ENCODE data around the gene POLR3E.
"Not testable (repeated sequence)": the region's sequence is repeated elsewhere in the genome, so short reads cannot be mapped to it uniquely, and the experiment has no call there.

POLR3E gene

DNA sequence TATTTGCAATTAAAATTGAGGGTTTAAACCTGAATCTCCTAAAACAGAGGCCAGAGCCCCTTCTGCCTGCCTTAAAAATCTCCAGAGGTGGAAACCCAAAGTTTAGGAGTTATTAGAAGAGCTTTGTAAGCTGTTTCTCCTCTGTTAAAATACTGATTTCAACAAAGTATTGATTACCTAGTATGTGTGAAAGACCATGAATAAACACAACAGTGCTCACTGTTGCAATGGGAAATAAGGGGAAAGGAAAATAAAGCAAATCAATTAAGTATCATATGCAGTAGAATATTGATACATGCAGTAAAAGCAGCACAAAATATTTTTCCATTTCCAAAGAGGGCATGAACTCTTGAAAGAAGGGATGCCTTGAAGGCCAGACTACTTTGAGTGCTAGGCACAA lies 62.5 kb downstream of the POLR3E start:
- no peak overlapping the region for H3K4me3 ChIP-seq (ENCODE audit: low read depth, low read length)
- TF ChIP-seq, protein P1, sequence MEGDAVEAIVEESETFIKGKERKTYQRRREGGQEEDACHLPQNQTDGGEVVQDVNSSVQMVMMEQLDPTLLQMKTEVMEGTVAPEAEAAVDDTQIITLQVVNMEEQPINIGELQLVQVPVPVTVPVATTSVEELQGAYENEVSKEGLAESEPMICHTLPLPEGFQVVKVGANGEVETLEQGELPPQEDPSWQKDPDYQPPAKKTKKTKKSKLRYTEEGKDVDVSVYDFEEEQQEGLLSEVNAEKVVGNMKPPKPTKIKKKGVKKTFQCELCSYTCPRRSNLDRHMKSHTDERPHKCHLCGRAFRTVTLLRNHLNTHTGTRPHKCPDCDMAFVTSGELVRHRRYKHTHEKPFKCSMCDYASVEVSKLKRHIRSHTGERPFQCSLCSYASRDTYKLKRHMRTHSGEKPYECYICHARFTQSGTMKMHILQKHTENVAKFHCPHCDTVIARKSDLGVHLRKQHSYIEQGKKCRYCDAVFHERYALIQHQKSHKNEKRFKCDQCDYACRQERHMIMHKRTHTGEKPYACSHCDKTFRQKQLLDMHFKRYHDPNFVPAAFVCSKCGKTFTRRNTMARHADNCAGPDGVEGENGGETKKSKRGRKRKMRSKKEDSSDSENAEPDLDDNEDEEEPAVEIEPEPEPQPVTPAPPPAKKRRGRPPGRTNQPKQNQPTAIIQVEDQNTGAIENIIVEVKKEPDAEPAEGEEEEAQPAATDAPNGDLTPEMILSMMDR (IDR thresholded peaks at IDR 0.05; ENCODE audit: low read depth, low read length, missing control alignments), result no peak
- DNase-seq (ENCODE audit: low read depth), result no peak

DNA sequence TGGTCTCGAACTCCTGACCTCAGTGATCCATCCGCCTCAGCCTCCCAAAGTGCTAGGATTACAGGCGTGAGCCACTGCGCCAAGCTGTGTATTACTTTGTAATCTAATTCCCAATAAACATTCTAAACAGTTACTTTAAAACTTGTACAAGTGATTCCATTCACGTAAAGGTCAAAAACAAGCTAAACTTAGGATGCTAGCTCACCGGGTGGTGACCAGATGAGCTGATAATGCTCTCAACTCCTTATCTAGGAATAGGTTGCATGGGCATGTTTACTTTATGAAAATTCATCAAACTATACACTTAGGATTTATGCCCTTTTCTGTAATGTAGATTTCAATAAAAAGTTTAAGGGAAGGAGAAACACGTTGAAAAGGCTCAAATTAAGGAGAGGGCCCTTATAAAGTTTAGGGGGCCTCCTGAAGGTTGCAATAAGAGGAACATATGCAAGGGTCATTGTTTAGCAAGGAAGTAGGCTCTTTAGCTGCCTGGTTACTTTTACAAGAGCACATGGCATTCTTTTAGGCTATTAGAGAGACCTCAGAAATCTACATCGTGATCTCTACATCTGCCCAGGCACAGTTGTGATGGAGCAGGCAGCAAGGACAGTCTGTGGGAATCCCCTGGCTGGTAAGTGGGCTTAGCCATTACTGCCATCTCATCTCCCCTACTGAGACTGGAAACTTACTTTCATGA lies 63.9 kb downstream of the POLR3E start:
- H3K4me3 ChIP-seq (ENCODE audit: low read depth, low read length), result no peak overlapping the region
- DNase-seq (ENCODE audit: low read depth), result no peak
- TF ChIP-seq, protein P1 (IDR thresholded peaks at IDR 0.05; ENCODE audit: low read depth, low read length, missing control alignments), result no peak

DNA sequence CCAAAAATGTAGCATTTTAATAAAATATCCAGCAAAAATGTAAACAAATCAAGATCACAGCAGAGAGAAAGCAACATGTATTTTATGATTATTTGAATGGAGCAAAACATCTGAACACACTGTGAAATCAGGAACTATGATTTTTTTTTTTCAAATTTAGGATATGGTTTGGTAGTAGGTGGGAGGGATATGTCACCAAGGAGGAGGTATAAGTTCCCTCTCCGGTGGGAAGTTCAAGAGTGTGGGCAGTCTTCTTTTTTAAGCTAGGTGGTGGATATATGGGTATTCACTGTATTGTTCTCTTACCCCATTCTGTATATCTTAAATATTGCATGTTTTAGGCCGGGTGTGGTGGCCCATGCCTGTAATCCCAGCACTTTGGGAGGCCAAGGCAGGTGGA lies 67.0 kb downstream of the POLR3E start:
- TF ChIP-seq, protein P1 (IDR thresholded peaks at IDR 0.05; ENCODE audit: low read depth, low read length, missing control alignments), result no peak
- no peak overlapping the region for H3K4me3 ChIP-seq (ENCODE audit: low read depth, low read length)
- no peak for DNase-seq (ENCODE audit: low read depth)

DNA sequence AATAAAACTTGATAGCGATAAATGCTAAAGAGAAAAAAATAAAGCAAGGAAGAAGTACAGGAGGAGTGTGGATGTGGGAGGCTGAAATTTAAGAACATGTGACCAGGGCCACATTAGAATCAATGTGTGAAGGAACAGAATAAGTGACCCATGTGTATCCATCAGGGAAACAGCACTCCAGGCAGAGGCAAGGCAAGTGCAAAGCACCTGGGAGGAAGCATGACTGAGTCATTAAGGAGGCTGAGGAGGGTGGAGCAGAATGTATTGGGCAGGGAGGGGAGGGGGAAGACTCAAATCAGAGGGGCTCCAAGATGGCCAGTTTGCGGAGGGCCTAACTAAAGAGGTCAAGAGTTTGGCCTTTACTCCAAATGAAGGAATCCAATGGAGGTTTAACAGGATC lies 69.2 kb downstream of the POLR3E start:
- TF ChIP-seq, protein P1 (IDR thresholded peaks at IDR 0.05; ENCODE audit: low read depth, low read length, missing control alignments), result no peak

DNA sequence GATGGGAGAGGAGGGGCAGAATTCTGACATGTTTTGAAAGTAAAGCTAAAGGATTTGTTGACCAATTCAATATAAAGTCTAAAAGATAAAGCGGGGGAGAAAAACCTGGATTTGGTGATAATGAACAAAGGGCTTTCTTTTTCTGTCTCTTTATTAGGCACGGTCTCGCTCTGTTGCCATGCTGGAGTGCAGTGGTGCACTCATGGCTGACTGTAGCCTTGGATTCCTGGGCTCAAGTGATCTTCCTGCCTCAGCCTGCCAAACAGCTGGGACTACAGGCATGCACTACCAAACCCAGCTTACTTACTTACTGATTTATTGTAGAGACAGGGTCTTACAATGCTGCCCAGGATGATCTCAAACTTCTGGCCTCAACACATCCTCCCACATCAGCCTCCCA lies 69.7 kb downstream of the POLR3E start:
- no peak overlapping the region for H3K4me3 ChIP-seq (ENCODE audit: low read depth, low read length)
- no peak for DNase-seq (ENCODE audit: low read depth)
- TF ChIP-seq, protein P1 (IDR thresholded peaks at IDR 0.05; ENCODE audit: low read depth, low read length, missing control alignments), result no peak

More for the DNA sequence above, 69.2 kb downstream of the POLR3E start:
- H3K4me3 ChIP-seq (ENCODE audit: low read depth, low read length), result no peak overlapping the region
- no peak for DNase-seq (ENCODE audit: low read depth)

DNA sequence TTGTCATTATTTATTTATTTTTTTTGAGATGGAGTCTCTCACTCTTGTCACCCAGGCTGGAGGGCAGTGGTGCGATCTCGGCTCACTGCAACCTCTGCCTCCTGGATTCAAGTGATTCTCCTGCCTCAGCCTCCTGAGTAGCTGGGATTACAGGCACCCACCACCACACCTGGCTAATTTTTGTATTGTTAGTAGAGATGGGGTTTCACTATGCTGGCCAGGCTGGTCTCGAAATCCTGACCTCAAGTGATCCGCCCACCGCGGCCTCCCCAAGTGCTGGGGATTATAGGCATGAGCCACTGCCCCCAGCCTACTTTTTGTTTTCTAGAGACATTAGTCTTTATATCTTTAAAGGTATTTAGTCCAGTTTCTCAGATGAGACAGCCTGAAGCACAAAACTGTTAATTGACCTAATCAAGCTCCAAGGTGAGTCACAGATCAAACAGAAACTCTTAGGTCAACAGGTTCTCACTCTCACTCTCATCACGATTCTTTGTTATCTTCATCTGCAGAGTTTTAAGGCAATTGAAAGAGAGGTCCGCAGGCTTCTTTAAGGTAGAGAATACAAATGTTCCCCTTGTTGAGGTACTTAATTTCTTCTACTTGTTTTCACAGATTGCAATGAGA lies 71.1 kb downstream of the POLR3E start:
- DNase-seq (ENCODE audit: low read depth); H3K4me3 ChIP-seq (ENCODE audit: low read depth, low read length): not testable (repeated sequence)

DNA sequence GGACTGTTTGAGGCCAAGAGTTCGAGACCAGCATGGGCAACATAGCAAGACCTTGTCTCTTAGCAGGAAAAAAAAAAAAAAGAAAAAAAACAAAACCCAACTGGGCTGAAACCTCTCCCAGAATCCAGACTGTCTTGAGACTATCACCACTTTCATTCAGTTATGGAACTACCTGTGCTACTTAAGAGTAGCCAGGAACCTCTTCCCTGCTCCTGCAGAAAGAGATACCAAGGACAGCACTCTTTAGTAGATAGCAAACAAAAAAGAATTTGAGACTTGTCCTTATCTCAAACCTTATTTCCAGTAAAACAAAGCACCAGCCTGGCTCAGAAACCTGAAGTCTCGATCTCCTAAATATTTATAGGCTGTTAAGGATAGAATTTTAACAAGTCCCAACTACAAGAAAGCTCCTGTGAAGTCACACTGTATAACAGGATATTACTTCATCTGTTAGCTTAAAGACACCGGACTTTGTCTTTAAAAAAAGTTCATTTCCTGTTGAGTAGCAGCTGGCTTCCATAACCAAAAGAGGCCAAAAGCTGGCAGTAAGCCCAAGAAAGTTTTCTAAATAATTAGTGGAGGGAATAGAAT lies 72.1 kb downstream of the POLR3E start:
- TF ChIP-seq, protein P1 (IDR thresholded peaks at IDR 0.05; ENCODE audit: low read depth, low read length, missing control alignments), result no peak
- H3K4me3 ChIP-seq (ENCODE audit: low read depth, low read length), result no peak overlapping the region
- peak; percentile 18 for DNase-seq (ENCODE audit: low read depth)
